ENCODE measurements around the gene FOXO3.
A peak's percentile ranks its signal among the peaks of the same experiment; 100 is the strongest.

FOXO3 gene

GRCh38 chr6:108710551-108710950, 149.8 kb downstream of the FOXO3 start:
- in situ Hi-C loops (cut with HindIII; ENCODE audit: low pct_ligation_motif_present, low sequenced_read_pairs) = no loop called here
- Histone ChIP-seq H3K27me3 (replicated peaks) (no peaks in the 10 kb centered on the region), H3K36me3 (replicated peaks) (no peaks in the 10 kb centered on the region), H3K4me3 (ENCODE audit: low read depth, low read length) (no peak overlapping the region), H3K27ac (no peak overlapping the region)
- no peak for DNase-seq
- TF ChIP-seq CTCF (IDR thresholded peaks at IDR 0.05; ENCODE audit: low read depth, low read length, missing control alignments) = no peak

- no peak for TF ChIP-seq CTCF (IDR thresholded peaks at IDR 0.05; ENCODE audit: low read depth, low read length, missing control alignments)
- no peaks in the 10 kb centered on the region for H3K27me3 ChIP-seq (replicated peaks)
- H3K36me3 ChIP-seq (replicated peaks) = no peaks in the 10 kb centered on the region
- H3K27ac ChIP-seq = no peak overlapping the region
- in situ Hi-C loops (cut with HindIII; ENCODE audit: low pct_ligation_motif_present, low sequenced_read_pairs) = no loop called here
- no peak for DNase-seq
- no peak overlapping the region for H3K4me3 ChIP-seq (ENCODE audit: low read depth, low read length)
Observed at GRCh38 chr6:108711071-108711470, 150.4 kb downstream of the FOXO3 start.

- in situ Hi-C loops (cut with HindIII; ENCODE audit: low pct_ligation_motif_present, low sequenced_read_pairs) = no loop called here
- H3K27ac ChIP-seq = no peak overlapping the region
- H3K27me3 ChIP-seq (replicated peaks) = no peaks in the 10 kb centered on the region
- no peak for TF ChIP-seq CTCF (IDR thresholded peaks at IDR 0.05; ENCODE audit: low read depth, low read length, missing control alignments)
- H3K36me3 ChIP-seq (replicated peaks) = no peaks in the 10 kb centered on the region
- no peak overlapping the region for H3K4me3 ChIP-seq (ENCODE audit: low read depth, low read length)
- DNase-seq = no peak
Observed at GRCh38 chr6:108711826-108712225, 151.1 kb downstream of the FOXO3 start.

- H3K36me3 ChIP-seq (replicated peaks) = no peaks in the 10 kb centered on the region
- no peak overlapping the region for H3K4me3 ChIP-seq (ENCODE audit: low read depth, low read length)
- TF ChIP-seq CTCF (IDR thresholded peaks at IDR 0.05; ENCODE audit: low read depth, low read length, missing control alignments) = no peak
- DNase-seq = no peak
- in situ Hi-C loops (cut with HindIII; ENCODE audit: low pct_ligation_motif_present, low sequenced_read_pairs) = no loop called here
- H3K27ac ChIP-seq = no peak overlapping the region
- H3K27me3 ChIP-seq (replicated peaks) = no peaks in the 10 kb centered on the region
Observed at GRCh38 chr6:108712946-108713345, 152.2 kb downstream of the FOXO3 start.

- Histone ChIP-seq H3K27me3 (replicated peaks) (no peaks in the 10 kb centered on the region), H3K36me3 (replicated peaks) (no peaks in the 10 kb centered on the region), H3K27ac (no peak overlapping the region), H3K4me3 (ENCODE audit: low read depth, low read length) (no peak overlapping the region)
- no peak for TF ChIP-seq CTCF (IDR thresholded peaks at IDR 0.05; ENCODE audit: low read depth, low read length, missing control alignments)
- DNase-seq = peak; percentile 14
- in situ Hi-C loops (cut with HindIII; ENCODE audit: low pct_ligation_motif_present, low sequenced_read_pairs) = no loop called here
Observed at GRCh38 chr6:108714101-108714765, 153.5 kb downstream of the FOXO3 start.

Measured in brain microvascular endothelial cell (primary cell).